DMS153 (cell line): ENCODE data around the gene DLG2.

Source experiments
- DNase-seq: peaks from one replicate; lab custom pipeline; 2025; lab: John Stamatoyannopoulos, UW

Gene DLG2

DNA sequence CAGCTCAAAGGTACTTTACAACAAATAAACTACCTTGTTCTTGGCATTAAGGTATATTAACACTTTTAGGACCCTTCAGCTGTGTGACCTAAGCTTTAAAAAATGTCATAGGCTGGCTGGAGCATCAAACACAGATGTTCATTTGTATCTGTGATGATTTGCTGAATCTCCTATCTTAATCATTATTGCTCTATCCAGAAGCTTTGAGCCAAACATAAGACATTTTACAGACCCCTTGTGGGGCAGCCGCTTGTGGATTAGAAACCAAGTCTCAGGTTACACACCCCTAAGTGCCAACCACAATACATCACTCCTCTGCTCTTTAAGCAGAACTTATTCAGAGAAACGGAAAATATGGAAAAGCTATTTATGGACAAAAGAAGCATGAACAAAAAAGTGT lies 1946.8 kb downstream of the DLG2 start:
- no peak for DNase-seq

DNA sequence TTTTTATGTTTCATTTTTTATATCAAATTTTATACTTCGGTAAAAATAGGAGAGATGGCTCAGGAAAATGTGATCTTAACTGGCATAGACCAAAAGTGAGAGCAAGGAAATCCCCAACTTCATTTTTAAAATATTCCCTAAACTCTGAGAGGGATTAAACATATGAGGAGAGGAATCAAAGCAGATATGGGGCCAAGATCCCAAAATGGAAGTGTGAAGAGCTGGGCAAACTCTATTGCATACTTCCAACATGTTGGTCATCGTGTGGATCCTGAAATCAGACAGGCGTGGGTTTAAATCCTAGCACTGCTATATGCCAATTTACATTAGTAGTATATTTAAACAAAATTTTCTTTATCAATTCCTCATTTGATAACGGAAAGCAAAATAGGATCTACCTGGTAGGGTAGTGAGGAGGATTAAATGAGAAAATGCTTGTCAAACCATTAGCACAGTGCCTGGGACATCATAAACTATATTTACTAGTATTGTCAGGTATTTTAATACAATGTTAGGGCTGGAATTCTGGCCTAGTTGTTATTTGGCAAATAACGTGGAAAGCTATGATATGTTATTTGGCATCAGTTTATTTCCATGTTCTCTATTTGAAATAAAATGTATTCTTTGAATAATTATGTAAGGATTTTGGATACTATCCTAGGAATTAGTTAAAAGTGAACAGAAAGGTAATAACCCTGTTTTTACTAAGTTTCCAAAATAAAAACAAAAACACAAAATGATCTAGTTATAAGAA lies 1948.1 kb downstream of the DLG2 start:
- DNase-seq = no peak

DNA sequence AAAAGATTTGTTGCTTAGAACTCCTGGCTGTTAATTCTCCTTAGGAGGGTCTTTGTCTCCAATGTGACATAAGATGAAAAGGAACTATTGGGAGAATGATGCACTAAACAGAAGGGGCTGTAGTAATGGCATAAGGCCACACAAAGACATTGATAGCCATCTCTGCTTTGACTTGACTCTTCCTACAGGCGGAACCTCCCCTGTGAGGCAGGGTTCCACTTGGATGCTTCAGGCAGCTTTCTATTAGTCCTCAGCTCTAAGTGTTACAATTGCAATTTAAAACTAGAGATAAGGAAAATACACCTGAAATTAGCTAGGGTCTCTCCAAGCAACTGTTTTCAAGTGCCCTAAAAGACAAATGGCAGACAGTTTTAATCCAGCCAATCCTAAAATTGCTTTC lies 1949.4 kb downstream of the DLG2 start:
- DNase-seq = no peak

DNA sequence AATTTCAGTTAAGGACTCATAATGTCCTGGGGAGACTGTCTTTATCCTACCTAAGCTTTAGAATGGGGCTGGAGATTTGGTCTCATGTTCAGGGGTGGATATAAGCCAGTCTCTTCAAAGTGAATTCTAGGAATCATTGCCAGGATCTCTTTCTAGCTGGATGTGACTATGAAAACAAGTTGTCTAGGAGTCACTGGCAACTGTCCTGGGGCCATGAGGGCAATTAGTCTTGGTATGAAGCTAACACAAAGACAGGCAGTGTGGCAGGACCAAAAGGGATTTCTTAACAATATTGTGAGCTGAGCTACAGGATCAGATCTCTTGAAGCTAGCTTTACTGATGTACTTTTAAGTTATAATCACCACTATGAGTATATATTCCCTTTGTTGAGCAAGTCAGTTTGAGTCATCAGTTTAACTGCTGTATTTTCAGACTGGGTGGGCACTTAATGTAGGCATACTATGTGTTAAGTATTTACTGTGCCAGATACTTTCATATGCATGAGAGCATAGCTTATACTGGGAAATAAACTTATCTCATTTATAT lies 1951.0 kb downstream of the DLG2 start:
- no peak for DNase-seq

DNA sequence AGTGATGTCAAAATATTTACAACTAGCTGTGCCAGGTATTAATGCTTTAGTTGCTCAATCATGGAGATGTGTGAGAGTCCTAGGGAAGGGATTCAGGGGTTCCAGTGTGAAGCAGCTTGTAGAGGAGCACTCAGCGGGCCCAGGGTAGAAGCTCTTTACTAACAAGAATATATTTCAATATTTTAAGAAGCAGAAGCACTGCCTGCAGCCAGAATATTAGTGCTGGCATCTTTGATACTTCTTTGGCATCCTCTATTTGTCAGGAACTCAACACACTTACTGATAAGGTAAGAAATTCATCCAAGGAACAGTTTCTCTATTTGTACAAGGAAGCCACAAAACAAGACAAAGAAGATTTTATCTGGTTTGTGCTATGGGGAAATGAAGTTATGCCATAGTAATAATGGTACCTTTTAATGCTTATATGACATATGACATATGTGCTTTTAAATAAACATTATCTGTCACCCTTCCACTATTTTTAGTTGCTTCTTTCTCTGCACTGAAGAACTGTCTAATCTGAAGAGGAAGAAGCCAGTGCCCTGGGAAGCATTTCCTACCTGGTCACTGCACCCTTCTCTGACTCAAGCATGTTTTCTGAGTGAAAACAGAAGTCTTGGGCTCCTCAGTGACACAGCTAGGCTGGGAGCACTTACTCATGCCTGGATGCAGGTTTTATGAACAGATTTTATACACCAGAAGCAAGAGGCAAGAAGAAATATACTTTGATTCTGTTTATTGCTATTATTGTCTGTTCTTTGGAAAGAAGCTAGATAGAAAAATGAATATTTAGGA lies 1952.8 kb downstream of the DLG2 start:
- DNase-seq = no peak

DNA sequence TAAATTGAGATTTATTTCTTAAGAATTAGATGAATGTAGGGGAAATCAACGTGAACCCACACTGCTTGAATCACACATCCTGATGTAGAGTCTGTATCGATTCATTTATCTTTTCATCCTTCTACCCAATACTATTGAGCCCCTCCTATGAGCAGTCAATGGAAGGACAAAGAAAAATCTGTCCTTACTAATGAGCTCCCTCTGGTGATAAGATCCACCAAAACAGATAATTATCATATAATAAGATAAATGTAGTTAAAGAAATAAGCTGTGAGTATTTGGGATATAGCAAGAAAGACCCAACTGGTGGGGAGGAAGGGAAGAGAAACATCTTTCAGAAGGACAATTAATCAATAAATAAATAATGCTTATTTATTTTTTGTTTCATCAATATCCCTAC lies 1955.9 kb downstream of the DLG2 start:
- peak; percentile 9 for DNase-seq

DNA sequence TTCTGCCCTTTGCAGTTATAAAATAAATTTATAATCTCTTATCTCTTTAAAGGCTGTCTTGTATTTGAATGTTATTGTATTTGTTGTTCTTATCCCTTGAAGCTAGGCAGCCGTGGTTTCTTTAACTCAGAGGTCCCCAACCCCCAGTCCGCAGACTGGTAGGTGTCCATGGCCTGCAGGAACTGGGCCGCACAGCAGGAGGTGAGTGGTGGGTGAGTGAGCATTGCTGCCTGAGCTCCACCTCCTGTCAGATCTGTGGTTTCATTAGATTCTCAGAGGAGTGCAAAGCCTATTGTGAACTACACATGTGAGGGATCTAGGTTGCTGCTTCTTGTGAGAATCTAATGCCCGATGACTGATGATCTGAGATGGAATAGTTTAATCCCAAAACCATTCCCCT lies 1961.0 kb downstream of the DLG2 start:
- DNase-seq = no peak

DNA sequence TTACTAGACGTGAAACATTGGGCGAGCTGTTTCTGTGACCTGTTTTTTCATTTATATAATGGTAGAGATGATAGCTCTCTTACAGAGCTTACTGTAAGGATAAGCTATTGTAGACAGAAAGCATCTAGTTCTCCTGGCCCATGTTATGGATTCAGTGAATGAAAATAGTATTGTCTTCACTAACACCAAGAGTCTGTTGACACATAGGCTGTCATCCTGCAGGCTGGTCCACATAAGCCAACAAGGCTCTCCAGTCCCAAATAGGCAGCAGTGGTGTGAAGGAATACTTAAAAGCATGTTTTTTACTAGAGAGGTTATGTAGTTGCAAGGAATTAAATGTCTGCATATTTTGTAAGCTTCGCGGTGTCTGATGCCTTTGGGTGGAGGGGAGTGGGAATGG lies 1963.2 kb downstream of the DLG2 start:
- no peak for DNase-seq

DNA sequence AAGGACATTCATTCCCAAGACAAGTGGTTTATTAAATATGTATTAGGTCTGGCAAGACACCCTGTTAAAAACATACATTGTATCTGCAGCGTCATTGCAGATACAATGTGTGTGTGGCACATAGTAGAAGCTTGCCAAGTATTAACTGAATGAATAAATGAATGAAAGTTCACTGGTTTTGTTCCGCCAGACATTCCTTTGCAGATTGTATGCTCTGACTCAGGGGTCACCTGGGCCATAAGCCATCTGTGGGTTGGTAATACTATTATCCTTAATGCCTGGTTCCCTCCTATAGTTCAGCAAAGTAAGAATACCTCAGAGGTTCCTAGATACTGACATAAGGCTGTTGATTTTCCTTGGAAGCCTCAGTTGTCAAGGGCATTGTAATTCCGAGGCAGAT lies 1963.7 kb downstream of the DLG2 start:
- DNase-seq = no peak

DNA sequence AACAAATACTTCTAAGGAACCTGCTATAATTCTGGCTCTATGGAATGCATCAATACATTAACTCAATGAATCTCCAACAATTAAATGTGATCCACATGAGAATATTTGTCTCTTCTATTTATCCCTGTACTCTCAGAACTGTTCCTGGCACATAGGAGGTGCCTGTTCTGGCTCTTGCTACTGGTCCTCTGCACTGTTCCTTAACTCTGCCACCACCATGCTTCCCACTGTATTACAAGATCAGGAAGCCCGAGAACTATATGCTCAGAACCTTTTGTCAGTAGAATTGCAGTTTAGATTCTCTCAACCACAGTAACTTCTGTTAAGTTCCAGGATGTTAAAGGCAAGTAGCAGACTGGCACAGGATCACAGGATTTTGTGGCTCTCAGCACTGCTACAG lies 1964.7 kb downstream of the DLG2 start:
- DNase-seq = no peak

DNA sequence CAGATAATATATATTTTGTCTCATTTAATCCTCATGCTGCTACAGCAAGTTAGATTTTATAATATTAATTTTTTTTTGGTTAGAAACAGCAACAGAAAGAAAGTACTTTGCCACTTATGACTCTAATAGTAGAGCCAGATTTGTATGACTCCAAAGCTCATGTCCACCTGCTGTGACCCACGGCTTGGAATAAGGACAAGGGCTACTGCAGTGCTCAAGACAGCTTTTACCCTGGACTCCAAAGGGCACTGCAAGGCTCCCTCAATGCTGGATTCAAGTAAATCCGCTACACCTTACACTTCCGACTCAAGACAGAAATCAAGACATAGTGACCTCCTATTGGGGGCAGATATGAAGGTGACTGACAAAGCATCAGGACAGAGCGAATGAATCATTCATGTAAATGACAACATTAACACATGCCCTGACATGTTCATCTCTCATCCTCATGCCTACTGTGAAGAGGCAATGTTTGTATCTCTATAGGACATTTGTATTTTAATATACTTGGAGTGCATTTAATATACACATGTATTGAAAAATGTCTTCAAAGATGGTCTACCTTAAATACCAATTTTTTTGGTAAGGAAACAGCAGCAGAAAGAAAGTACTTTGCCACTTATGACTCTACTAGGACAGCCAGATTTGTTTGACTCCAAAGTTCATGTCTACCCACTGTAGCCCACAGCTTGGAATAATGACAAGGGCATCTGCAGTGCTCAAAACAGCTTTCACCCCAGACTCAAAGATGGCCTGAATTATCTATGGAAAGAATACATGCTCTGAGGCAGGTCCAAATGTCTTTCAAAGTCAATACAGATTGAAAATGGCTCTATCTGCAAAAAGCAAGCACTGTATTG lies 1965.4 kb downstream of the DLG2 start:
- DNase-seq = no peak

DNA sequence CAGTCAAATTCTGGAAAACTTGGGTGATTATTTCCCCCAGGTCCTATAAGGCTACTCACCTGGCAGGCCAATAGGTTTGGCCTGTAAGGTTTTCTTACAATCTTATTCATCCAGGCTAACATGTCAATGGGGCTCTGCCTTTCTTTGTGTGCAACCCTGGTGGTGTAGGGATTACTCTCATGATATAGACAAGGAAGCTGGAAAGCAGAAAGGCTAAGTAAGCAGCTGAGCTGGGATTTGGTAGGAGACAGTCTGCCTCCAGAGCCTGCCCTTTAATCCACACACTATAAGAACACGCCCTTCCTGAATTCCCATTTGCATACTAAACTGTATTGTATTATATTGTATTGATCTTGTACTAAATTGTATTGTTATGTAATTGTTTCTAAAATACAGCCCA lies 1967.7 kb downstream of the DLG2 start:
- DNase-seq = no peak

DNA sequence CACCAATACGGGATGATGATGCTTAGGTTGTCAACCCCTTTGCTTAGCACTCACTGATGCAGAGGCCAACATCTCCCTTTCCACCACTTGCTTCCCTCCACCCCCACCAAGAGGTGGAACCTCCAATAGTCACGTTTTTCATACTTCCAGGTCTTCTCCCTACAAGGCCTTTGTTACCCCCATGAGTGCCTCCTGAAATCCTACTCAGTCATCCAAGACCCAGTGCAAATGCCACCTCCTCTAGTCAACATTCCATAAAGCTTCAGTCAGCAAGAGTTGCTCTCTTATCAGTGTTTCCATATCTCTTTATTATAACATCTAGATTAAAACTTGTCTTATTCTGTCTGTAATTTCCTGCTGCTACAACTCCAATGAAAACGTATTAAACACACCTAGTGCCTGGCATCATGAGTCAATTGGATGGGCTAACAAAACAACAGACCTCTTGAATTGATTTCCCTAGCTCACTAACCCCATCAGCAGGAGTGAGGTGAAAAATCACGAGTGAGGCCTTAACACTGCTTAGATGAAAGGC lies 1970.3 kb downstream of the DLG2 start:
- DNase-seq = no peak

DNA sequence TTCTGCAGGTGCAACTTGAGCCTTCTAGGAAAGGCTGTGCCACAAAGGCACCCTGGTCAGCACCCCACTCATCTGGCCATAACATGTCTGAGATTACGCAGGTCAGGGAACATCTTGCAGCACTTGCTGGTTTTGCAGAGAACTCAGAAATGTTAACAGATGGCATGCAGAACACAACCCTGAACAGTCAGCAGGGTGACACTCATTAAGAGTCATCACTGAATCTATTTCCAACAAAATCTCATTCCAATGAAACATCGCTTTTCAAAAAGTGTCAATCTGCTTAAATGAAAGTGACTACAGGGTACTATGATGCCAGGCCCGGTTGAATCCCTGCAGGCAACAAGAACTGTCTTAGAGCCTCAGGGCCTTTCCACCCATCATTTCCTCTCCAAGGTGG lies 1971.2 kb downstream of the DLG2 start:
- DNase-seq = no peak

DNA sequence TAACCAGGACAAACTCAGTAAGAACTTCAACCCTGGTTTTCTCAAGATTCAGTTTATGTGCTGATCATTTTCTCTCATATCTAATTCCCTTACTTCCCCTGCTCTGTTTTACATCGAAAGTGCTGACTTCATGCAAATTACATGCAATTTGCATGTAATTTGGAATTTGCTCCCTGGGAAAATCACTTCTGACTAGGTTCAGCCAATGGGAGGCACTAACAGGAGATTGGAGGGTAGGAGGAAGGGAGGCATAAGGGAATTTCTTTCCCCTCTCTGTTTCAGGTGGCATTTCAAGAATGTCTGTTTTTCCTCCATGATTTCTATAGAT lies 1977.7 kb downstream of the DLG2 start:
- no peak for DNase-seq

DNA sequence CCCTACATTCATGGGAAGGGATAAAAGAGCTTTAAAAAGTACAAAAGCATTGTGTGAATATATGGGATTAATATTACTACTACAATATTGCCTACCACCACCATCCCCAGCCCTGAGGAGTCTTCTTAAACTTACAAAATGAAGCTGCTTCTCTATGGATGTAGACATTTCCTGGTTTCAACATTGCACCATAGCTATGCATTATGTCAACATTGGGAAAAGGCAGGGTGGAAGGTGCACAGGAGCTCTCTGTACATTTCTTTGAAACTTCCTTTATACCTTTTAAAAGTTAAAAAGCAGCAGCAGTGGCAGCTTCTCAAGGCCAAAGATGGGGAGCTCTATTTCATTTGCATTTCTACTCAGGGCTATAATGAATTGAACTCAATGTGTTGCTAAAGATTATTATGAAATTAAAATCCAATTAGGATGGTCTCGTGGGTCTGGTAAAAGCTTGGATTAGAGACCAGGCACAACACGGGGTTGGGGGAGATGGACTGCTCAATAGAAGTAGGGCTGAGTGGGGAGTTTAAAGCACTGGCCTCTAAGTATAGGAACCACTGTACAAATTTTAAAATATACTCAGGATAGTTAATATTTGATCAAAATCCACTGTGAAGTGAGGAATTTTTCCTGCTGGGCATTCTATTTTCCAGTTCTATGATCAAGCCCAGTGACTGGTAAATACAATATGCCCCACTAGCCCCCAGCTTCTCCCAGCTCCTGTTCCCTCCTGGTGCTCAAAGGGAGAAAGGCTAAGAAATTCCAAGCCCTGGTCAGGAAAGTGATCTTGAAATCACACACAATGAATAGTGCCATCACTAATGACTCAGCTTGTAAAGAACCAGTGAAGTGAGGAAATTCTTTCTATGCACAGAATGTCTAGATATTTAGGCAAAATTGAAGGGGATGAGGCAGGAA lies 1978.3 kb downstream of the DLG2 start:
- DNase-seq = no peak

DNA sequence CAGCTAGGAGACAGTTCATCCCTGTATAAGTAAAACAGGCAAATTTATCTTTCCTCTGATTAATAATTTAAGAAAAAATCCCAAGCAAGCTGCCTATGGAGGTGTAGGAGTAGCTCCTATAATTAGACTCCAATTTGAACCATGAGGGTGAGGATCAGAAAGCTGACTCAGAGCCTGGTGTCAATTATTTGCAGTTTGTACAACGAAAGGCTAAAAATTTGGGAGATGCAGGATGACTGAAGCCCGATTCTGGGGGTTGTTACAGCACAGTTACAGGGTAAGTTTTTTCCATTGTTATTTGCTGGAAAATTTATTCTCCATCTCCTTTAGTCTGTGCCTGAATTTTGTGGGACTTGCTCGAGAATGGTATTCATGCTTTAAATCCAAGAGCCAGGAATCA lies 1981.6 kb downstream of the DLG2 start:
- no peak for DNase-seq

DNA sequence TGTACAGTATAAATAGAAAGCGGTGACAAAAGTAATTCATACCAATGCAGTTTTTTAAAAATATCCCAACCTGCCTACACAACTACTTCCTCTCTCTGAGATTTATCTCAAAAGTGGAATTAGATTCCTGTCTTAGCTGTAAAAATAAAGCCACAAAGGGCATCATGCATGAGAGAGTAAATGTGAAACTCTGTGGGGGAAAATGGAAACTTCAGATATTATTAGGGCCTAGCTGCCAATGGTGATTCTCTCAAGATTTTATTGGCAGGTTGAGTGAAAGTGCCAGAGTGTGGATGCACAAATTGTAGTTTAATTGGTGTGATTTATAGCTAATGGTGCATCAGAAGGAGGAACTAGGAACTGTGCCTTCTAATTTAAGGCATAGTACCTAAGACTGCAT lies 1984.0 kb downstream of the DLG2 start:
- no peak for DNase-seq

DNA sequence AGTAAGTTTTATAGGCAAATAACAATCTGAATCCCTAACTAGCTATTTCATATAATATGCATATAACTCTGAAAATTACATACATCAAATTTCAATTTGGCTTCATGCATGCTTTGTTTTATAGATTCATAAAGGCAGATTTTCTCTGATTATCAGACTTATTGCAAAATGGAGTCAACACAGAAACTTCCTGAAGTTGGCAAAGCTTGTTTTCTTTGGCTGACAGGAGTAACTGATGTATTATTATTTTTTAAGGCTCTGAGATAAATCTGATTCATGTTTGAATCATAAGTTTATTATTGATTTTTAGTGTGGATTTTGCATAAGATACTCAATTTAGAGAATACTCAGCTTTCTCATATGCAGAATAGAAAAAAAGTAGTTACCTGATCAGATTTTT lies 1984.6 kb downstream of the DLG2 start:
- DNase-seq = no peak

DNA sequence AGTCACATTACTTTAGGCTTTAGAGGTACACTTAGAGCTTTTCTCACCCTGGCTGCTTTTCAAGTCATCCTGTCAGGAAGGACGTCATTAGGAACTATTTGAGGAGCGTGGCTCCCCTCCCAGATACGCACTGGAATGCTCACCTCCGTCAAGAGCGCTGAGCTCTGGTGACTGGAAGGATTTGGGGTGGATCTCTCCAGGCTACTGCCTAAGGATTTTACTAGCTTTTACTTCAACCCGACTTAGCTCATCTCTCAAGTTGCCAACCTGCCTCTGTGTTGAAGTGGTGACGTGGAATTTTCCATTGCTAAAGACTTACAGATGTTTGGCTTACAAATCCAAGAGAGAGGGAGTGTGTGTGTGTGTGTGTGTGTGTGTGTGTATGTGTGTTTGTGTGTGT lies 1985.6 kb downstream of the DLG2 start:
- no peak for DNase-seq
